Measurements from ENCODE around the gene PRLR. TPM values are rescaled to one million over a fixed set of nuclear protein-coding genes. Genes with fewer than 3 reads are reported as not detected.

PRLR gene
- total and polyA plus RNA-seq, 8 donors = 0.61 to 16.6 (median 8.1) TPM

DNA sequence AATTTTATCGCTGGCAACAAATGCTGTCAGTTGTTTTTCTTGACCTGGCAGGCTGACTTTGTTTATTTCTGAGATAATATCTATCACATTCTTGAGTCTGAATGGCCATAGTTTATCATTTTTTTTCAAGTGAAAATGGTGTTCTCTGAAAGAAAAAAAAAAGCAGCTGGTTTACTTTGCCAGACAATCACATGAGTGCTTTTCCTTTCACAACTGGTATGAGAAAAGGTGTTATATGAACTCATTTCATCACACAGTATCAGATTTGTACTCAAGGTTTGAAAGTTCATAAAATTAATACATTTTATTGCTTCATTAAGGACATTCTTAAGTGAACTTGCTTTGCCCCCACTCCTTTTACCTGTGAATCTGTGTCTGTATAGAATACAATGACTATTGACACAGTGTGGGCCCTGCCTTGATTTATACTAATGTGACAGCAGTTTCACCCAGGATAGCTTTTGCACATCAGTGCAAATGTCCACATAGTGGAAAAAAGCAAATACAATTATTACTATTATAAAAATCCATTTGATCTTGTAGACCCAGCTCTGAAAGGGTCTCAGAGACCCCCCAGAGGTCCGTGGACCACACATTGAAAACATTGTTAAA is 33.1 kb upstream of the PRLR start:
- DNase-seq (no peak), ATAC-seq (no peak), FAIRE-seq (no peak)
- Histone ChIP-seq H3K4me3 (no peak overlapping the region), H3K9me3 (no peaks in the 10 kb centered on the region), H3K4me1 (no peaks in the 10 kb centered on the region), H3K27me3 (no peaks in the 10 kb centered on the region), H3K27ac (no peak overlapping the region), H3K36me3 (no peaks in the 10 kb centered on the region)
- intact Hi-C loops (cut with DNase I) = no loop called here
- WGBS, 2 donors = 54 to 59% methylated on average over 2 of the region's 2 CpGs
- TF ChIP-seq, protein P1, sequence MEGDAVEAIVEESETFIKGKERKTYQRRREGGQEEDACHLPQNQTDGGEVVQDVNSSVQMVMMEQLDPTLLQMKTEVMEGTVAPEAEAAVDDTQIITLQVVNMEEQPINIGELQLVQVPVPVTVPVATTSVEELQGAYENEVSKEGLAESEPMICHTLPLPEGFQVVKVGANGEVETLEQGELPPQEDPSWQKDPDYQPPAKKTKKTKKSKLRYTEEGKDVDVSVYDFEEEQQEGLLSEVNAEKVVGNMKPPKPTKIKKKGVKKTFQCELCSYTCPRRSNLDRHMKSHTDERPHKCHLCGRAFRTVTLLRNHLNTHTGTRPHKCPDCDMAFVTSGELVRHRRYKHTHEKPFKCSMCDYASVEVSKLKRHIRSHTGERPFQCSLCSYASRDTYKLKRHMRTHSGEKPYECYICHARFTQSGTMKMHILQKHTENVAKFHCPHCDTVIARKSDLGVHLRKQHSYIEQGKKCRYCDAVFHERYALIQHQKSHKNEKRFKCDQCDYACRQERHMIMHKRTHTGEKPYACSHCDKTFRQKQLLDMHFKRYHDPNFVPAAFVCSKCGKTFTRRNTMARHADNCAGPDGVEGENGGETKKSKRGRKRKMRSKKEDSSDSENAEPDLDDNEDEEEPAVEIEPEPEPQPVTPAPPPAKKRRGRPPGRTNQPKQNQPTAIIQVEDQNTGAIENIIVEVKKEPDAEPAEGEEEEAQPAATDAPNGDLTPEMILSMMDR (IDR thresholded peaks at IDR 0.05) = no peak

DNA sequence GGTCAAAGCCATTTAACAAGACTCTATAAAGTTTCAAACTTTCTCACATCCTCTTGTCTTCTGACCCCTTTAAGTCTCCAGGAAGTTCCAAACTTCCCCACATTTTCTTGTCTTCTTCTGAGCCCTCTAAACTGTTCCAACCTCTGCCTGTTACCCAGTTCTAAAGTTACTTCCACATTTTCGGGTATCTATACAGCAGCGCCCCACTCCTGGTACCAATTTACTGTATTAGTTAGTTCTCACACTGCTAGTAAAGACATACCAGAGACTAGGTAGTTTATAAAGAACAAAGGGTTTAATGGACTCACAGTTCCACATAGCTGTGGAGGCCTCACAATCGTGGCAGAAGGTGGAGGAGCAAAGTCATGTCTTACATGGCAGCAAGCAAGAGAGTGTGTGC is 23.3 kb upstream of the PRLR start:
- intact Hi-C loops (cut with DNase I) = no loop called here
- FAIRE-seq = no peak
- no peaks in the 10 kb centered on the region for H3K27me3 ChIP-seq
- TF ChIP-seq, protein P1 (IDR thresholded peaks at IDR 0.05) = no peak
- no peak for ATAC-seq
- H3K36me3 ChIP-seq = no peaks in the 10 kb centered on the region
- H3K9me3 ChIP-seq = no peaks in the 10 kb centered on the region
- H3K4me3 ChIP-seq = no peak overlapping the region
- no peak for DNase-seq
- H3K4me1 ChIP-seq = no peaks in the 10 kb centered on the region
- 87 to 92% methylated on average over 3 of the region's 3 CpGs for WGBS, 2 donors
- no peak overlapping the region for H3K27ac ChIP-seq

DNA sequence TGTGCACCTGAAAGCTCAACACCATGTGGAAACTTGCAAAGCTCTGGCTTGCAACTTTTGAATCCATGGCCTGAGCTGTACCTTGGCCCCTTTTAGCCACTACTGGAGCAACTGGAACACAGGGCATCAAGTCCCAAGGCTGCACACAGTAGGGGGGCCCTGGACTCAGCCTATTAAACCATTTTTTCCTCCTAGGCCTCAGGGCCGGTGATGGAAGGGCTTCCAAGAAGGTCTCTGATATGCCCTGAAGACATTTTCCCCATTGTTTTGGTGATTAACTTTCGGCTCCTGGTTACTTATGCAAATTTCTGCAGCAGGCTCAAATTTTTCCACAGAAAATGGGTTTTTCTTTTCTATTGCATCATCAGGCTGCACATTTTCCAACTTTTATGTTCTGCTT is 22.7 kb upstream of the PRLR start:
- no peaks in the 10 kb centered on the region for H3K36me3 ChIP-seq
- 92 to 97% methylated on average over 2 of the region's 2 CpGs for WGBS, 2 donors
- ATAC-seq = no peak
- H3K4me1 ChIP-seq = peaks cover 0 to 3% (median 2%) of the 10 kb centered on the region in 3 donors
- no peak for FAIRE-seq
- no peak overlapping the region for H3K4me3 ChIP-seq
- H3K27me3 ChIP-seq = no peaks in the 10 kb centered on the region
- no peak for DNase-seq
- intact Hi-C loops (cut with DNase I) = no loop called here
- H3K9me3 ChIP-seq = no peaks in the 10 kb centered on the region
- no peak overlapping the region for H3K27ac ChIP-seq
- TF ChIP-seq, protein P1 (IDR thresholded peaks at IDR 0.05) = no peak

DNA sequence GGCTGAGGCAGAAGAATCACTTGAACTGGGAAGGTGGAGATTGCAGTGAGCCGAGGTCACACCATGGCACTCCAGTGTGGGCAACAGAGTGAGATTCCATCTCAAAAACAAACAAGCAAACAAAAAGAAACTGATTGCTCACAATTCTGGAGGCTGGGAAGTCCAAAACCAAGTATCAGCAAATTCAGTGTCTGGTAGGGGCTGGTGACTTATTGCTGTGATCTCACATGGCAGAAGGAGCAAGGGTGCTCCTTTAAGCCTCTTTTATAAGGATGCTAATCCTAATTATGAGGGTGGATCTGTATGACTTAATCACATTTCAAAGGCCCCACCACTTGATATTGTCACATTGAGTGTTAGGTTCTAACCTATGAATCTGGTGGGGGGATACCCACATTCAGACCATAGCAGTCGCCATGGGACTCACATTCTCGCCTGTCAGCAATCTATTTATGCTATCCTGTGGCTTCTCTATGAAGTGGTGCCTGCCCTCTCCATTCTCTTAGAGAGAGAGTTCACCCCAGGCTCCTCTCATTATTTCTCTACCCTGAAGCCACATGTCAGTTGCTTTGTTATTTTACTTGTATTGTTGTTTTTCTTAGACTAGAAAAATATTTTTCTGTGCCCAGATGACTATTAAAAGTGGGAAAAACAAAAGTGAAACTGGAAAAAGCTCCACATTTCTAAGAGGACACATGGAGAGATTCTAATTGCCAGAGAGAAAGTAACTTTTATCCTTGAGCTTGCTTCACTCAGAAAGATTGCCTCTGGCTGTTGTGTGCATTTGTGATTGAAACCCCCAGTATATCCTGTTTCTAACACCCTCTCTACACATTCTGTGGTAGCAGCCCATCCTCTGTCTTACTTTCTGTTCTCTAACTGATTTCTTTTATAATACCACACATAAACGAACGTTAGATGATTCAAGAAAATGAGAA is 18.8 kb upstream of the PRLR start:
- no peak overlapping the region for H3K27ac ChIP-seq
- no peak overlapping the region for H3K4me3 ChIP-seq
- ATAC-seq (no peak), DNase-seq (no peak), FAIRE-seq (no peak)
- H3K4me1 ChIP-seq = peaks cover 6 to 24% (median 20%) of the 10 kb centered on the region in 3 donors
- TF ChIP-seq, protein P1 (IDR thresholded peaks at IDR 0.05) = no peak
- 89% methylated on average over 5 of the region's 5 CpGs for WGBS, 2 donors
- intact Hi-C loops (cut with DNase I) = no loop called here
- H3K36me3 ChIP-seq = no peaks in the 10 kb centered on the region
- H3K9me3 ChIP-seq = no peaks in the 10 kb centered on the region
- H3K27me3 ChIP-seq = no peaks in the 10 kb centered on the region
